ENCODE measurements around the gene ZNF609. TPM values are rescaled to one million over a fixed set of nuclear protein-coding genes. Genes with fewer than 3 reads are reported as not detected.

Gene ZNF609
- total RNA-seq: 21.4 and 22.3 TPM in 2 replicates

GRCh38 chr15:64460206-64460723 is at the start of gene ZNF609:
Gene ZNF609, plus strand, starts transcription at chr15:64460578. Its CDS starts 38,842 bp downstream, at chr15:64499420.

Small RNA genes lying within 50 kb of the gene (small RNA-seq; reads per million reads assigned to genes)
- gene AC100830.2: not detected
- gene RF00019: not detected
- gene RNU6-549P: not detected

Other genes with a start within 250 kb of the ZNF609 start
- gene CSNK1G1, start 104.4 kb upstream of the ZNF609 start, total RNA-seq: 23.0 and 41.2 TPM in 2 replicates
- gene PCLAF, start 79.1 kb upstream of the ZNF609 start, total RNA-seq: 56.4 and 76.7 TPM in 2 replicates
- gene TRIP4, start 72.7 kb upstream of the ZNF609 start, total RNA-seq: 12.5 and 12.9 TPM in 2 replicates

Measured in articular chondrocyte of knee joint (primary cell).